NCI-H1048 (cell line): ENCODE data around the gene ATP6V1B1.

Experiments used
- DNase-seq: peaks from one replicate; lab custom pipeline; 2025; lab: John Stamatoyannopoulos, UW

Gene ATP6V1B1

GRCh38 chr2:70966681-70967080 is 31.0 kb downstream of the ATP6V1B1 start:
- DNase-seq, result no peak

DNA sequence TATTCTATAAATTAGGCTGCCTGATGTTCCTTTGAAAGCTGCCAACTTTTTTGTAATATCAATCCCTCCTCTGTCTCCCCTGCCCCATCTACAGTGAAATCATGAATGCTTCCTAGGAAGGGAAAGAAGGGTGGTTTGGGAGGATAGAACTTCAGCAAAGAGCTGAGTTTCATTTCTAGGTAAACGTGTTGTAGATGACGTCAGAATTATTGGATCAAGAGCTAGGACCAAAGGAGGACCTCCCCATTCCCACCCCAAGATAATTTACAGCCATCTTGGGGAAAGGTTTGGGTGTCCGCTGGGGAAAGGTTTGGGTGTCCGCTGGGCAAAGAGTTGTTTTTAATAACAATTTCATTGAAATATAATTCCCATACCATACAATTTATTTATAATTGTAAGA is 31.5 kb downstream of the ATP6V1B1 start:
- no peak for DNase-seq

- no peak for DNase-seq
Measured at GRCh38 chr2:70974592-70974991, 38.9 kb downstream of the ATP6V1B1 start.

GRCh38 chr2:70975237-70975636 is 39.5 kb downstream of the ATP6V1B1 start:
- no peak for DNase-seq

- DNase-seq, result no peak
Measured at GRCh38 chr2:70977605-70978205, 42.0 kb downstream of the ATP6V1B1 start.

GRCh38 chr2:70978341-70979179 is 42.9 kb downstream of the ATP6V1B1 start, which contains the start of gene ANKRD53:
Gene ANKRD53 (plus strand): TSS chr2:70978630. CDS start chr2:70978646, 16 bp downstream.
- DNase-seq, result no peak

GRCh38 chr2:70979180-70979488 is 43.4 kb downstream of the ATP6V1B1 start:
- no peak for DNase-seq

DNA sequence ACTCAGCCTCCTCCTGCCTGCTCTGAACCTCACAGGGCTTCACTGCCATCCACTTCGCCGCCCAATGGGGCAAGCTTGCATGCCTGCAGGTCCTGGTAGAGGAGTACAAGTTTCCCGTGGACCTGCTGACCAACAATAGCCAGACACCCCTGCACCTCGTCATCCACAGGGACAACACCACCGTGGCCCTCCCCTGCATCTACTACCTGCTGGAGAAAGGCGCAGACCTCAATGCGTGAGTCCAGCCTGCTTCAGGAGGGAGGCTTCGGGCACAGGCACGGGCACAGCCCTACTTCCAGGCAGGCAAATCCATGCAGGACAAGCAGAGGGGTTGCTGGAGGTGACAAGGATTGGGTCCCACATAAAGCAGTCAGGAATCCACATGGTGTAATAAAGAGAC is 43.9 kb downstream of the ATP6V1B1 start:
- no peak for DNase-seq

- DNase-seq, result no peak
Measured at GRCh38 chr2:70981421-70981820, 45.7 kb downstream of the ATP6V1B1 start.

DNA sequence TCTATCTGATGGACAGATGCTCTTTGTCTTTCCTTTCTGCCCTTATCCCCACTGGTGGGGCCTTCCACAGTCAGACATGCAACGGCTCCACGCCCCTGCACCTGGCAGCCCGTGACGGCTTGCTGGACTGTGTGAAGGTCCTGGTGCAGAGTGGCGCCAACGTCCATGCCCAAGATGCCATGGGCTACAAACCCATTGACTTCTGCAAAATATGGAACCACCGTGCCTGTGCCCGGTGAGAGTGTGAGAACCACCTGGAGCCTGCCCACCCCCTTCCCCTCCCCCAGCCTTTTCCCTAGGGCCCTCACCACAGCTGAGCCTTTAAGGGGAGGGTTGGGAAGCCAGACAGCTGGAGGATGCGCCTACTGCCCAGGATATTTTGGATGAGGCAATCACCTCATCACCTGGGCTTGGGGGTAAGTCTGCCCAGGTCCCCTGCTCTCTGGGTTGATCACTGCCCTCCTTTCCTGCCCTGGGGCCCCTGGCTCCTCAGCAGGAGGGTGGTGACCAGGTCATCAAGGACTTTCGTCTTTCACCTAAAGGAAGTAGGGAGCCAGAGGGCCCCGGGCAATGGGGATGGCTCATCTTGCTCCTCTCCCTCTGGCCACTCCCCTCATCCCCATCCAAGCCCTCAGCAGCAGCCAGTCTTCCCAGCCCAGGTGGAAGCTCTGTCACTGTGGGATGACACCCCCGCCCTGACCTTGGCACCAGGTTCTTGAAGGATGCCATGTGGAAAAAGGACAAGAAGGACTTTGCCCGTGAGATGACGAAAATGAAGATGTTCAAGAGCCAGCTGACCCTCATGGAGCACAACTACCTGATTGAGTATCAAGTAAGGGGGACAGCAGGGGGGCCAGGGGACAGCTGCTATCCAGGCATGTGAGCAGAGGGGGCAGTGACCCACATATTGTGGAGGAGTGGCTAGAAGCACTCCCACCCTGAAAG is 46.4 kb downstream of the ATP6V1B1 start:
- DNase-seq, result no peak

GRCh38 chr2:70982971-70983370 is 47.3 kb downstream of the ATP6V1B1 start:
- no peak for DNase-seq

GRCh38 chr2:70983506-70984227 is 48.0 kb downstream of the ATP6V1B1 start:
- no peak for DNase-seq

DNA sequence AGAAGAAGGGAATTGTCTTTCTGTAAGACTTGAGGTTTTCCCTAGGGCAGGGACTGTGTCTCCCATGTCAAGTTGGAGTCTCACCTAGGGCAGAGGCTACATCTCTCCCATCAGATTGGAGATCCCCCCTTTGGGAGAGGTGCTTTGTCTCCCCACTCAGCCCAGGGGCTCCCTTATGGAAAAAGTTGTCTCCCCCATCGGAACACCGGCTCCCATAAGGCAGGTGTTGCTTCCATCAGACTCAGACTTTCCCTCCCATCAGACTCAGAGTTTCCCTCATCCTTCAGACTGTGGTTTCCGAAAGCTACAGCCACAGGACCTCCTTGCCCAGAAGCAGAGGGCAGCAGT is 48.5 kb downstream of the ATP6V1B1 start:
- DNase-seq, result no peak

- DNase-seq, result no peak
Measured at GRCh38 chr2:70984576-70985282, 49.0 kb downstream of the ATP6V1B1 start.

DNA sequence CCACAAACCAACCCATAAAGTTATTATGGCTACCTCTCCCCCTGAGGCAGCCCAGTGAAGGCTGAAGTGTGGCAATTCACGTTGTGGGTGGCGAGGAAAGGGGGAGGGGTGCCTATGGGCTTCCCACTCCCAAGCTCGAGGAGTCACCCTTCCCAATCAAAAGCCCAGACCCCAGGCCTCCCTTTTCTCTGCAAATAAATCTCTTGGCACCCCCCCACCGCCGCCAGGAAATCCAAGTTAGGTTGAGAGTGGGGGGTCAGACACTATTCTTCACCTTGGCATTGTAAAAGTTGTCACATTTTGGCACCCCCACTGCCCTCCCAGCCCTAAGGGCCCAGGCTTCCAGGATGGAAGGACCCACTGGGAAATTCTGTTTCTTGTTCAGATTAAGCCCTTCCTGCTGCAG is 49.6 kb downstream of the ATP6V1B1 start:
- DNase-seq, result no peak

DNA sequence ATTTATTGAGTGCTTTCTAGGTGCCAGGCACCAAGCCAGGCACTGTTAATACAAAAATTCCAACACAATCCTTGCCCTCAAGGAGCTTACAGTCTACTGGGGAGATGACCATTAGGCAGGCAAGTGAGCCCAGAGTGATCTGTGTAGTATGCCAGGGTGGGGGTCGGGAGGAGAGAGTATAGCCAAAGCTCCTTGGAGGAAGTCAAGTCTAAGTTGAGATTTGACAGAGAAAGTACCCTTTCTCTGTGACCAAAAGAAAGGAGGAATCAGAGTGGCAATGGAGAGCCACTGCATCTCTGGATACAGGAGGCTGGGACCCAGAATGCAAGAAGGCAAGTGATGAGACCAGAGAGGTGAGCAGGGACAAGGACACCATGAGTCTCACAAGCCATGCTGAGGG is 50.3 kb downstream of the ATP6V1B1 start:
- no peak for DNase-seq

DNA sequence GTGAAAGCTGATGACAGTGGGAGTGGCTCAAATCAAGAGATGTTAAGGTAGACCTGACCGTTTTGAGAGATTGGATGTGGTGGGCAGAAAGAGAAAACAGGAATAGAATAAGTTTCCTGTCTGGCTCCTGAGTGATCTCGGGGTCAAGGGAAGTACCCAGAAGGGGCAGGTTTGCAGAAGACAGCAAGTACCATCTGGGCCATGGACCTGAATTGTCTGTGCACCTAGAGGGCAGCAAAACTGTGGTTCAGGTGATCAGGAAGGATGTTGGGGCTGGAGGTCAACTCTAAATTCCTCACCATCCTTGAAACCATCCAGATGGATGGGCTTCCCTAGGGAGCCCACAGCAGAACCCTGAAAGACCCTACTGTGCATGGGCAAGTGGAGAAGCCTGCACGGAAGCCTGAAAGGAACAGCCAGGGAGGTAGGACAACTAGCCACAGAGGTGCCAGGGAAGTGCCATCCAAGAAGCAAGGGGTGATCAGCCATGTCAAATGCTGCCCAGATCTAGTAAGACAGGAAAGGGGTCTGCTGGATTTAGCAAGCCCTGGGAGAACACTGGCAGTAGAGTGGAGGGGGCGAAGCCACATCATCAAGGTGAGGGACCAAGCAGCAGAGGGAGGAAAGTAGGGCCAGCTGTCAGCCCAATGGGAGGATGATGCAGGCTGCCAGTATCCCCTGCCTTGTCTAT is 50.9 kb downstream of the ATP6V1B1 start:
- DNase-seq, result no peak

DNA sequence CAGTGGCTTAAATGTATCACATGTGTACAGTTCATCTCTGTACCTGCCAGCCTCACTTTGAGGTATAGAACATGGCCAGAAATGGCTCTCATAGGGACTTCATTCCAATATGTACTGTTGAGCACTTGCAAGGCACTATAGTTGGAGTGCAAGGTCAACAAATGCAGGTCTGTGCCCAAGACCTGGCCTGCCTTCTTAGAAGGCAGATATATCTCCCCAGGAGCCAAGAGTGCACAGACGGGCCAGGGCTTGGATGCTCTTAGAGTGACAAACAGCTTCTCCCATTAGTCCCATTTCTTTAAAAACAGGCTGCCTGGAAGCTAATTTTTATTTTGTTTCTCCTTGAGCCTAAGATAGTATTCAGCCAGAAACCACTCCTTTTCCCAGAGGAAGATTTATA is 51.7 kb downstream of the ATP6V1B1 start:
- no peak for DNase-seq

DNA sequence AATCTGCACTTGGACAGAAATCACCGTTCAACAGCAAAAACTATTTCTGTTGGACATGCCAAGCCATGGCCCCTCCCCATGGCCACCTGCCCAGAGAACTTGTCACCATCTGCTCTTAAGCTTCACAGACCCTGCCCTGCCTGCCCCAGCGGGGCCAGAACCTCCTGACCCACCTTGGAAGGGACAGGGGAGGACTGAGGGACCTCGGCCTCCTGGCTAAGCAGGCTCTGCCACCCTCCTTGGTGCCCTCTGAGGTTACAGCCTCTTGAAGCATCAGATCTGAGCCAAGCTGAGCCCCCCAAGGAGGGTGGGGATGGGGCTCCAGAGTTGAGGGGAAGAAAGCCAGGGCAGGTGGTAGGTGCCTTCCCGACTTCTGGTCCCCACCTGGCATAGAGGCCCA is 52.5 kb downstream of the ATP6V1B1 start:
- no peak for DNase-seq

DNA sequence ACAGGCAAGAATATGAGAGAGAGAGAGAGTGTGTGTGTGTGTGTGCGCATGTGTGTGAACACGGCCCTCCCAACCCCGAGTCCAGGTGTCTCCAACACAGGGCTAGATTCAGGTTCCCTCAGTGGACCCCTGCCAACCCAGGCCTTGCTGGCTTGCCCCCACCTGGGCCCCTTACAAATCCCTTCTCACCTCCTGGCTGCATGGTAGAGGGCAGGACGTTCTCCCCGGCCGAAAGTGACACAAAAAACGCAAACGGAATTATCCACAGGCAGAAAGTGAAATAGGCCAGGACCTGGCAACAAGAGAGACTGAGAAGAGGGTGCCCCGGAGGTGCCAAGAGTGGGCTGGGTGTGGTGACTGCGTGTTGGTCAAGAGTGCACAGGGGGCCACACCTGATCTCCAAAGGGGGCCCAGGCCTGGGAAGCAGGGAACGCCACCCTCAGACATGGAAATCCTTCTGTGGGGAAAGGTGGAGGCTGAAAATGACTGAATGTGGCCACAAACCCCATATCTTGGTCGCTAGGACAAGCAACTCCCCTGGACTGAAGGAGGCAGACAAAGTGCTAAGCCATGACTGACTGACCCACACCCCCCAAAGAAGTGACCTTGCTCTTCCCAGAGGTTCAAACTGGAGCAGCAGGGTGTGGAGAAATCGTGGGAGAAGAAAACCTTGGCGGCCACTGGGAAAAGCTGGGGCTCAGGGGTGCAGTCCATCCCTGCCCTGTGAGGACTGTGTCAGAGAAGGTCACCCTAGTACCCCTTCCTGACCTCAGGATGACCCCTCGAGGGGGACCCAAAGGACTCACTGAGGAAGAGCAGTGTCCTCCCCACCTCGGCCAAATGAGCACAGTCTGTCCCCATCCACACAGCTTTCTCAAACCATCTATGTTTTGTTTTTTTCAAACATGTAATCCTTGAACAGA is 53.3 kb downstream of the ATP6V1B1 start:
- DNase-seq, result no peak
